HepG2 (cell line): Measurements from ENCODE around the gene CENPM. TPM values are rescaled to one million over a fixed set of nuclear protein-coding genes. Genes with fewer than 3 reads are reported as not detected.

Experiments used
- BHLHE40 ChIP-seq: IDR thresholded peaks from 2 replicates; pipeline ENCODE4 v1.6.1; 2011; ENCODE audit warnings: low read length, improper control_type of control experiment
- DMAP1 ChIP-seq: IDR thresholded peaks from 2 replicates; pipeline ENCODE4 v1.6.1; 2016
- ERF ChIP-seq: IDR thresholded peaks from 2 replicates; pipeline ENCODE4 v1.6.1; 2018; ENCODE audit warnings: missing biosample characterization, missing genetic modification reagents
- HHEX ChIP-seq: IDR thresholded peaks from 2 replicates; pipeline ENCODE4 v1.6.1; 2016; ENCODE audit warnings: control low read depth
- HNRNPLL ChIP-seq: fragments of 200-400 bp; formaldehyde crosslinking; IDR thresholded peaks from 2 replicates; pipeline ENCODE4 v1.6.1; 2017; ENCODE audit warnings: mild to moderate bottlenecking, low read depth, low read length; ENCODE audit not compliant: poor library complexity, severe bottlenecking
- HNRNPUL1 ChIP-seq: fragments of 200-400 bp; formaldehyde crosslinking; IDR thresholded peaks from 2 replicates; pipeline ENCODE4 v1.6.1; 2017; ENCODE audit warnings: low read depth, mild to moderate bottlenecking, low read length, moderate library complexity
- KIAA2018 ChIP-seq: sonication (generic); formaldehyde crosslinking; IDR thresholded peaks from 2 replicates; pipeline ENCODE4 v1.5.0; 2020; ENCODE audit warnings: mild to moderate bottlenecking, missing genetic modification reagents, borderline replicate concordance
- MZF1 ChIP-seq: sonication (generic); formaldehyde crosslinking; IDR thresholded peaks from 2 replicates; pipeline ENCODE4 v1.8.1; 2023; ENCODE audit warnings: mild to moderate bottlenecking, missing genetic modification reagents, borderline replicate concordance
- NFAT5 ChIP-seq: sonication (generic); formaldehyde crosslinking; IDR thresholded peaks from 2 replicates; pipeline ENCODE4 v1.4.0; 2020; ENCODE audit warnings: missing genetic modification reagents
- NR1H2 ChIP-seq: sonication (generic); formaldehyde crosslinking; IDR thresholded peaks from 2 replicates; pipeline ENCODE4 v1.8.1; 2022; ENCODE audit warnings: low read depth, missing genetic modification reagents, borderline replicate concordance
- ZNF275 ChIP-seq: sonication (generic); formaldehyde crosslinking; IDR thresholded peaks from 2 replicates; pipeline ENCODE4 v1.8.0; 2022; ENCODE audit warnings: missing genetic modification reagents, mild to moderate bottlenecking, inconsistent platforms, borderline replicate concordance
- ZNF3 ChIP-seq: IDR thresholded peaks from 2 replicates; pipeline ENCODE4 v1.7.0; 2017; ENCODE audit warnings: inconsistent platforms
- ZNF550 ChIP-seq: sonication (generic); formaldehyde crosslinking; IDR thresholded peaks from 2 replicates; pipeline ENCODE4 v1.4.0; 2020; ENCODE audit warnings: mild to moderate bottlenecking, missing genetic modification reagents, borderline replicate concordance
- ZNF557 ChIP-seq: sonication (generic); formaldehyde crosslinking; IDR thresholded peaks from 2 replicates; pipeline ENCODE4 v1.4.0; 2020; ENCODE audit warnings: missing genetic modification reagents
- ZNF780A ChIP-seq: sonication (generic); formaldehyde crosslinking; IDR thresholded peaks from 2 replicates; pipeline ENCODE4 v1.8.0; 2022; ENCODE audit warnings: mild to moderate bottlenecking, missing genetic modification reagents, moderate library complexity
- polyA plus RNA-seq, 8 experiments: library from polyadenylated mRNA; depleted of rRNA in 3 of 8; stranded (reverse) in 7 of 8; unstranded in 1 of 8; fragments of >200 nt; fragmentation: Illumina TruSeq in 4 of 8; extraction: Trizol in 4 of 8; gene quantifications; 2 replicates each; pipeline versions ENCODE4 v1.2.1 to v1.2.3, GENCODE V29; 2011 to 2016; ENCODE audit warnings: low read depth in 4 of 8, missing spikeins in 1 of 8, mixed read lengths in 1 of 8; ENCODE audit not compliant: insufficient read depth in 1 of 8
- total RNA-seq, 5 experiments: library from RNA; depleted of rRNA; stranded (reverse); fragments of >200 nt; fragmentation: Illumina TruSeq; extraction: Trizol; gene quantifications; 2 replicates each; pipeline ENCODE4 v1.2.3, GENCODE V29; 2016; ENCODE audit warnings: low read depth in 1 of 5

The CENPM gene
- total and polyA plus RNA-seq, 2 of the 13 experiments (the other 11 are each of a cell fraction or from before 2014, with no cell fraction given), result 11.2 to 37.3 TPM

- 0 out of 2 replicates have a peak, but pooled peaks have one; percentile 42 for TF ChIP-seq KIAA2018
- no peak for TF ChIP-seq HNRNPUL1
- TF ChIP-seq HHEX, result no peak
- peak; percentile 77; the same call in 1 of the 2 replicates for TF ChIP-seq ZNF275
- 0 out of 2 replicates have a peak, but pooled peaks have one; percentile 31 for TF ChIP-seq ZNF557 (CRISPR knock-in tag)
- no peak for TF ChIP-seq ZNF550
- peak; percentile 92 for TF ChIP-seq BHLHE40
- TF ChIP-seq ZNF780A (CRISPR knock-in tag), result no peak
- peak; percentile 93 for TF ChIP-seq DMAP1 (CRISPR knock-in tag)
- no peak for TF ChIP-seq ZNF3 (CRISPR knock-in tag)
- TF ChIP-seq NR1H2 (CRISPR knock-in tag), result no peak
- TF ChIP-seq HNRNPLL, result peak; percentile 67
- TF ChIP-seq MZF1, result 0 out of 2 replicates have a peak, but pooled peaks have one; percentile 23
- no peak for TF ChIP-seq NFAT5
- TF ChIP-seq ERF (CRISPR knock-in tag), result peak; percentile 25; the same call in 1 of the 2 replicates
Observed at GRCh38 chr22:41946629-41947423, at the start of gene CENPM (continued).
